NOMO-1 treated with dmso at 0.1 percent for 144 hours (cell line): ENCODE results near the gene ZDHHC3.

ENCODE experiments used
- DNase-seq: peaks from one replicate; lab custom pipeline; 2025; ENCODE audit not compliant: unreplicated experiment; lab: John Stamatoyannopoulos, UW

The ZDHHC3 gene, protein sequence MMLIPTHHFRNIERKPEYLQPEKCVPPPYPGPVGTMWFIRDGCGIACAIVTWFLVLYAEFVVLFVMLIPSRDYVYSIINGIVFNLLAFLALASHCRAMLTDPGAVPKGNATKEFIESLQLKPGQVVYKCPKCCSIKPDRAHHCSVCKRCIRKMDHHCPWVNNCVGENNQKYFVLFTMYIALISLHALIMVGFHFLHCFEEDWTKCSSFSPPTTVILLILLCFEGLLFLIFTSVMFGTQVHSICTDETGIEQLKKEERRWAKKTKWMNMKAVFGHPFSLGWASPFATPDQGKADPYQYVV

GRCh38 chr3:44976002-44976815 lies at the start of gene ZDHHC3, which contains the start of gene EXOSC7:
TSS of gene ZDHHC3 (minus strand) at chr3:44976174. CDS start at chr3:44959436, 16,738 bp downstream.
TSS of gene EXOSC7 (plus strand) at chr3:44976244. CDS start at chr3:44976278, 34 bp downstream.
- peak; percentile 69 for DNase-seq

GRCh38 chr3:45024542-45025255 lies 48.7 kb upstream of the ZDHHC3 start:
- no peak for DNase-seq

GRCh38 chr3:45023675-45024074 lies 47.7 kb upstream of the ZDHHC3 start:
- no peak for DNase-seq

GRCh38 chr3:45021524-45022297 lies 45.7 kb upstream of the ZDHHC3 start:
- no peak for DNase-seq

- DNase-seq, result no peak
These were observed 44.6 kb upstream of the ZDHHC3 start for GRCh38 chr3:45020534-45020933.

DNA sequence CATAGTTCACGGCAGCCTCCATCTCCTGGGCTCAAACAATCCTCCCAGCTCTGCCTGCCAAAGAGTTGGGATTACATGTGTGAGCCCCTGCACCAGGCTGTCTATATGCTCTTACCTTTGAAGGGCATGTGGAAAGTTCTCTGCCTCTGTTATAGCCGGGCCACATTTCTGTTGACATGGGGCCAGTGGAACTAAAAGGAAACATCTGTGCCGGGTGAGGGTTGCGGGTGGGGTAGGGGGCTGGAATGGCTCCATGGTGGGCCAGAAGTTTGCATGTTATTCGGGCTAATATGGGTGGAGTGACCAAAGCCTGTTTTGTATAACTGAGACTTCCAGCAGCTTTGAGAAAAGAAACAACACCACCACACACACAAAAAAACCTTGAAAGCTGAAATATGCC lies 41.8 kb upstream of the ZDHHC3 start:
- no peak for DNase-seq

DNA sequence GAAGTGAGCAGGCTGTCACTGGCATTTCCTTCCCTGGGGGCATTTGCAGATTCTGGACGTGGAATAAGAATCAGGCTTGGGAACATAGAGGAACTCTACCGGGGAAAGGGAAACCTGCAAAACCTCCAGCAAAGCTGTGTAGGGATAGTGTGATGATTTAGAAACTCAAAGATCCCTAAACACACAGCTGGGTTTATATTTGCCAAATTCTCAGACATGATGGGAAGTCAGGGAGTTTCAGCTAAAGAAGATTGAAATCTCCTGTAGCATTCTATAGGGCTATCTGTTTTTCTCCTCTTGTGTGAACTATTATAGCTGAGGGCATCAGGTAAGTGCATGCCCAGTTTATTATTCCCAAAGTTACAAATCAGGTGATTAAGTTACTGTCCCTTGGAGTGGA lies 40.9 kb upstream of the ZDHHC3 start:
- DNase-seq, result no peak

GRCh38 chr3:45012577-45012976 lies 36.6 kb upstream of the ZDHHC3 start:
- DNase-seq, result no peak

DNA sequence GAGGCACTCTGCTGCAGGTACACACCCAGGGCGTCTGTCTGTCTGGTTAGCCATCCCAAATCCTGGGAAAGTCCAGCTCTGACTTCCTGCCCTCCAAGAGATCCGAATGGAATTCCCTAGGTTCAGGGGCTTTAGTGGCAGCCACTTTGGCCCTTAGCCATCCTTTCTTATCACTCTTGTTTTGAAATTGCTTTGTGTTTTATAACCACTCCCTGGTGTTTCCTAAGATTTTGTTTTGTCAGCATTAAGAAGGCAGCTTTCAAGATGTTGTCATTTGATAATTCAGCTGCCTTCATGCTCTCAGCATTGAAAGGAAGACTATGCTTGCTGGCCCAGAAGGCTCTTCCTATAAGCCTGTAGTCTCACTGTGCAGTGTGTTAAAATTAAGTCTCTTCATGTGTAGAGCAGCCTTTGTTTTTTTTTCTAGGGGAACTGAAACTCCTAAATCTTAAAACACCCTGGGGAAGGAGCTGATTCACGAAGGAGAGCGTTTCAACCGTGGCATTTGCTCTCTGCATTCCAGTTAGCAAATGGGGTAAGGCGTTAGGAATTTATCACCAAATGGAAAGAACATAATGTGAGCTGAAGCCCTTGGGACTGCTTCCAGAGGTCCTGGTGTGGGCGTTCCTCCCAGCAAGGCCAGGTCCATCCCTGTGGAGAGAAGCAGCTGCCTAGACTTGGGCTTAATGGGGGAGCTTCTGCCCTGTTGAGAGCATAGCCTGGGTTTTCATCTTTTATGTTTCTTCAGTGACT lies 36.0 kb upstream of the ZDHHC3 start:
- DNase-seq, result peak; percentile 53

- no peak for DNase-seq
These were observed 34.9 kb upstream of the ZDHHC3 start for GRCh38 chr3:45010811-45011333.

GRCh38 chr3:45009868-45010267 lies 33.9 kb upstream of the ZDHHC3 start:
- DNase-seq, result no peak

DNA sequence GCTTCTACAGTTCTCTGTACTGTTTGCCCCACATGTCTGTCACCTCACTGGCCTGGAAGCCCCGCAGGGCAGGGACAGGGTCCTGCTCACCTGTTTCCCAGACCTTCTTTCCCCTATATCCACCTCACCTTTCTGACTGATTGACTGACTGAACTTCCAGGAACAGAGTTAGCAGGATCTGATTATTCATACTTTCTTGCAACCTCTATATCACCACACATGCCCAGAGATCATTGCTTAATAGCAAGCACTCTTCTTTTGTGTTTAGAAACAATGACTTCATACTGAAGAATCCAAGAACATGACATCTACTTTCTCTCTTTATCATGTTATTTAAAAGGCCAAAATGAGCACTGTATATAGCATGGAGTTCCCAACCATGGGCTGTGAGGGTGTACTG lies 32.1 kb upstream of the ZDHHC3 start:
- DNase-seq, result no peak

- DNase-seq, result no peak
These were observed 31.1 kb upstream of the ZDHHC3 start for GRCh38 chr3:45007091-45007490.

DNA sequence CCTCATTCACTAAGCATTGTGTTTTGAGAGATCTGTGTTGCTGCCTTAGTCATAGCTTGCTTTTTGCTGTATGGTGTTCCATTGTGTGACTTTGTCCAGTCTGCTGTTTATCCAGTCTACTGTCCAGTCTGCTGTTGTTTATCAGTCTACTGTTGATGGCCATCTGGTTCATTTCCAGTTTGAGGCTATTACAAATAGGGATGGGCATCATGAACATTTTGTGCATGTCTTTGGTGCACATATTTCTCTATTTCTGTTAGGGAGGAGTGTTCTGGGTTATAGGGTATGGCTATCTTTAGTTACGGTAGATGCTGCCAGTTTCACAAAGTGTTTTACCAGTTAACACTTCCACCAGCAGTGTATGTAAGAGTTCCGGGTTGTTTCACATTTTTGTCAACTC lies 27.9 kb upstream of the ZDHHC3 start:
- DNase-seq, result no peak

DNA sequence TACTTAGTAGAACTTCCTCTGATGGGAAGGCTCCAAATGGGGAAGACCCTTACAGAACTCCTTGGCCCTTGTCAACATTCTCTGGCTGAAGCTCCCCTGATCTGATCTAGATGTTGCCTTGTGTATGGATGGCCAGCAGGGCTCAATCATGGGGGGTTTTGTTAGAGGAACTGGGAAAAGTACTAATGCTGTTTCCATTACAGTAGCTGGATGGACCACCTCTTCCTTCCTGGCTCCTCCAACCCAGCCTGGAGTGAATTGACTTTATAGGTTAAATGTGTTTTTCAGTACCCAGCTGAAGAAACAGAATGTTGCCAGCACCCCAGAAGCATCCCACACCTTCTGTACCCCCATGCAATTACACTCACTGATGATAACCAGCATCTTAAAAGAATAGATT lies 27.4 kb upstream of the ZDHHC3 start:
- DNase-seq, result no peak

DNA sequence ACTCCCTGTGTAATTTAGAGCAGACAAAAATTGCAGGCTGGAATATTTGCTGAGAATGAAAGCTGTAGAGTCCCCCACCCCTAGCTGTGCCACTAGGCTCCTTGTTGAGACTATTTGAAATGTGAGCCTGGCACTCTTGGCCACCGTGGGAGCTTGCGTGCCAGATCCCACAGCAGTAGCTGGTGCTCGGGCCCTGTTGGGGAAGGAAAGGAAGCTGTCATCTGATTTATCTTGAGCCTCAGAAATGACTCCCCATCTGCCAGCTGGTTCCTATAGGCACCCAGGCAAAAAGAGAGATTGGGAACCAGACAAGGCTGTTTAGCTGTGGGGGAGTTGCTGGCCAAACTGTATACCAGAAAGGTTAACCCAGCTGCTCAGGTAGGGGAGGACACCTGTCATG lies 26.7 kb upstream of the ZDHHC3 start:
- DNase-seq, result no peak

DNA sequence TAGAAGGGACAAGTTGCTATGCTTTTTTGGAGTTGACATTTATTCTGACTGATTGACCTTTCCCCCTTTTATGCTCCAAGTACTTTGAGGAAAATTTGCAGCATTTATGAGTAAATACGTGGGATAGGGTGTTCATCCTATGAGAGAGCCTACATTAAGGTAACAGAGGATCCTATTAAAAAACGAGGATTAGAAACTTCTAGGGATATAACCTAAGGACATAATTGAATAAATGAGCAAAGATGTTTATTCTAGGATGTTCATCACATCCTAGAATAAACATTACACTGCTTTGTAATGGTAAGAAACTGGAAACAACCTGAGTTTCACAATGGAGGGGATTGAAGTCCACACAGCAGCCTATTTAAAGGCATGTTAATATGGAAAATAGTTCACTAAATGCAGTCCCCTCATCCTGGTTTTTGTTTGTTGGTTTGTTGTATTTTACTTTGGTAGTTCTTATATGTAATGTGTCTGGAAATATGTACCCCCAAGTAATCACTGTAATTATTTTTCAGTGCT lies 26.2 kb upstream of the ZDHHC3 start:
- DNase-seq, result no peak

DNA sequence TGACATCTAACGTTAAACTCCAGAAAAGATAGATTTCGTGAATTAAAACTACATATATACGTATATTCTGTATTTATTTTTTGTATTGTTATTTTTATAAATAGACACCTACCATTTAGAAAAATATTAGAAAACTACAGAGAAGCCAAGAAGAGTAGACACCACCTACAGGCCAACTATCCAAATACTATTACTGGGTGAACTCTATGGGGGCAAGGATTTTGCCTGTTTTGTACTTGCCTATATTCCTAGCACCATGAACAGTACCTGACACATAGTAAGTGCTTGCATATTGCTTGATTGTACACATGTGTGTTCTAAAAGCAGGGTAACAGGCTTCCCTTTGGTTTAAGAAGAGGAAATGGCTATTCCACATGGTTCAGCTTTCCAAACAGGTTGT lies 25.8 kb upstream of the ZDHHC3 start:
- DNase-seq, result no peak

DNA sequence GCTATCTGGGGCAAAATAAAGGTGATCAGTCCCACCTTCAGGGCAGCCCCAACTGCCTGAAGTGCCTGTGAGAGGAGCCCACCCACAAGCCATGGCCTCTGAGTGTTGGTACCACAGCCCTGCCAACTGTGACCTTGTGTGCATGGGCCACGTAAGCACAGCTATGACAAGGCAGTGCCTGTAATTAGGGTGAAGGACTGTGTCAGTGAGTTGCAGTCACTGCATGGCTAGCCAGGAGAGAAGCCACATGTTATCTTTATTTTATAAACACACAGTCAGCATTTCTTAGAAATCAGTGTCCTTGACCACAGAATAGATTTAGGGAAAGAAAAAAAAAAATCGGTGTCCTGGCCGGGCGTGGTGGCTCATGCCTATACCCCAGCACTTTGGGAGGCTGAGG lies 24.8 kb upstream of the ZDHHC3 start:
- DNase-seq, result no peak

GRCh38 chr3:44999782-45000181 lies 23.8 kb upstream of the ZDHHC3 start:
- DNase-seq, result no peak
